G401 (cell line): ENCODE data around the gene PDGFD. TPM values are rescaled to one million over a fixed set of nuclear protein-coding genes. Genes with fewer than 3 reads are reported as not detected.

Experiments
- DNase-seq: peaks from one replicate; pipeline ENCODE4 v3.0.0-alpha.2; 2015; ENCODE audit warnings: low spot score
- in situ Hi-C: cut with HindIII; loops from 2 replicates; pipeline ENCODE4 v1.10.0; 2016; ENCODE audit warnings: low sequenced_read_pairs, mixed read lengths
- total RNA-seq: library from RNA; depleted of rRNA; stranded (reverse); fragments of >200 nt; shearing (Covaris generic); gene quantifications from 2 replicates; pipeline ENCODE4 v1.2.3, GENCODE V29; 2014

The PDGFD gene
- total RNA-seq, 1 experiment from 2014 or later, result 8.8 TPM

DNA sequence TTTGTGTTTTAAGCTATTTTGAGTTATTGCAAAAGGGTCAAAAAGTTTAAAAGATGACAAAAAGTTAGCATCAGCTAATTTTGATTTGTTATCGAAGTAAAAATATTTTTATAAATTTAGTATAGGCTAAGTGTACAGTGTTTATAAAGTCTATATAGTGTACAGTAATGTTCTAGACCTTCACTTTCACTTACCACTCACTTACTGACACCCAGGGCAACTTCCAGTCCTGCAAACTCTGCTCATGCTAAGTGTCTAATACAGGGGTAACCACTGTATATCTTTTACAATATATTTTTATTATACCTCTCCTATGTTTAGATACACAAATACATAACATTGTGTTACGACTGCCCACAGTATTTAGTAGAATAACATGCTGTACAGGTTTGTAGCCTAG lies 59.7 kb downstream of the PDGFD start:
- in situ Hi-C loops, result no loop called here
- no peak for DNase-seq

DNA sequence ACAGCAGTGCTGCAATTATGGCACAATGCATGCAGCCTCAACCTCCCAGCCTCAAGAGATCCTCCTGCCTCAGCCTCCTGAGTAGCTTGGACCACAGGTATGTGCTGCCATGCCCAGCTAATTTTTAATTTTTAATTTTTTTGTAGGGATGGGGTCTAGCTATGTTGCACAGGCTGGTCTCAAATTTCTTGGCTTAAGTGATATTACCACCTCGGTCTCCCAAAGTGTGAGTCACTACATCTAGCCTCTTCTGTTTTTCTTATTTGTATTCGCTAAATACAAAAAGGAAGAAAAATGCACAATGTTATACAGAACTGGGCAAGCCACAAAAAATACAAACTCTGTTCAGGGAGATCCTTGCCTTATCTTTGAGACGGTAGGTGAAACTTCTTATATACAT lies 65.4 kb downstream of the PDGFD start:
- in situ Hi-C loops, result no loop called here
- no peak for DNase-seq

DNA sequence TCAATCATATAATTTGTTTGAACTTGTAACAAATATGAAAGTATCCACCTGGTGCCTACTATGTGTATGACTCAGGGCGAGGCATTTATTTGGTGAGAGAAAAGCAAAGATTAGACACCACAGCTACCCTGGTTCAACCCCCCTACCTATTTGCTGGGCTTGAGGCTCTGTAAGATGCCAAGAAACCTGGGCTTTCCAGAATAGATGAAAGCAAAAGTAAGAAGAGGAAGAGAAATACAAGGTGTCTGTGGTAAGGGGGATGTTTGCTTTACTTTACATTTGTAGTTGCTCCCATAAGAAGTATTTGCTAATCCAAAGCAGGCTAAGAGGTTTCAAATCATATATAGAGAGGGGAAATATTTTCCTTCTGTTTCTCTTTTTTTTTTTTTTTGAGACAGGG lies 65.8 kb downstream of the PDGFD start:
- in situ Hi-C loops, result no loop called here
- no peak for DNase-seq

DNA sequence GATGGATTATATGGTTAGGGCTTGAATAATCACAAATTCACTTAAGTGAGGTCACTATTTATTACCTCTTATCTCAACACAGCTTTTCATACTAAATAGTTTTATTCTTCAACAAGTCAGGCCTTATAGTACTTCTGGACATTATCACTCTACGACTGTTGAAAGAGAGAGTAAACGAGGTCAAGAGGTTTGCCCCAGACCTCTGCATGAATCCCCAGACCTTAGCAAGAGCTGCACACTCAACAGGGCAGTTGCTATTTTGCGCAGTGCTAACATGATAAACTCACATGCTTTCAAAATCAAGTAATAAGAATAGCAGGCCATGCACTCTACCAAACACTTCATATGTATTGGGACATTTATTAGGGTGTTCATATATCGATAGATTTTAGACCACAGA lies 67.0 kb downstream of the PDGFD start:
- in situ Hi-C loops, result no loop called here
- no peak for DNase-seq

DNA sequence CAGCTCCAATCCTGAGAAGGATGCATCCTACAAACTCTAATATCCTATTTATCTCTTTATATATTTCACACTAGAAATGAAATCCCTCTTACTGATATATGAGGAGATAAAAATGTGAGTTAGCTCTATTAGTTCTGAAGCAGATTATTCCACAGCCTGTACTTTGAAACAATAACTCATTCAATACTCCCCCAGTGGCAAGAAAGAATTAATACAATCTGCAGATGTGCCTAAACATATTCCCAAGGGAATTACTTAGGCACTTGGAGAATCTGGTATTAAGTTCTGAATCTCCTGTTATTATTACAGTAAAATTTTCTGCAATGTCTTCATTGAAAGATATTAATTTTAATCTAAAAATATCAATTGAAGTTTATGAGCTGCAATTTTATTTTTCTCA lies 68.2 kb downstream of the PDGFD start:
- in situ Hi-C loops, result no loop called here
- DNase-seq, result no peak

DNA sequence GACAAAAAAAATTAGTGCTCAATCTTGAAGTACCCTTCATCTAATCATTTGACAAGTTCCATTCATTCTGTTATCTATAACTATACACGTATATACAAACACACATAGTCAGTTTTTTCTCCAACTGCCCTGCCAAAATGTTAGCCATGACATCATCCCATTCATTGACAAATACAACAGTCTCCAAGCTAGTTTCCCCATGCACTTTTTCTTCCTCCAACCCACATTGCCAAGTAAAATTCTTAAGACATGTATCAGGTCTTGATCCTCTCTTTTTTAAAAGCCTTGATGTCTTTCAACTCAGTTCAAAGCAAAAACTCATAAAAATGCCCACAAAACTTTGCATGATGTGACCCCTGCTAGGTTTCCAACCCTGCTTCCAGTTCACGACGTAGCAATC lies 69.4 kb downstream of the PDGFD start:
- in situ Hi-C loops, result no loop called here
- no peak for DNase-seq

DNA sequence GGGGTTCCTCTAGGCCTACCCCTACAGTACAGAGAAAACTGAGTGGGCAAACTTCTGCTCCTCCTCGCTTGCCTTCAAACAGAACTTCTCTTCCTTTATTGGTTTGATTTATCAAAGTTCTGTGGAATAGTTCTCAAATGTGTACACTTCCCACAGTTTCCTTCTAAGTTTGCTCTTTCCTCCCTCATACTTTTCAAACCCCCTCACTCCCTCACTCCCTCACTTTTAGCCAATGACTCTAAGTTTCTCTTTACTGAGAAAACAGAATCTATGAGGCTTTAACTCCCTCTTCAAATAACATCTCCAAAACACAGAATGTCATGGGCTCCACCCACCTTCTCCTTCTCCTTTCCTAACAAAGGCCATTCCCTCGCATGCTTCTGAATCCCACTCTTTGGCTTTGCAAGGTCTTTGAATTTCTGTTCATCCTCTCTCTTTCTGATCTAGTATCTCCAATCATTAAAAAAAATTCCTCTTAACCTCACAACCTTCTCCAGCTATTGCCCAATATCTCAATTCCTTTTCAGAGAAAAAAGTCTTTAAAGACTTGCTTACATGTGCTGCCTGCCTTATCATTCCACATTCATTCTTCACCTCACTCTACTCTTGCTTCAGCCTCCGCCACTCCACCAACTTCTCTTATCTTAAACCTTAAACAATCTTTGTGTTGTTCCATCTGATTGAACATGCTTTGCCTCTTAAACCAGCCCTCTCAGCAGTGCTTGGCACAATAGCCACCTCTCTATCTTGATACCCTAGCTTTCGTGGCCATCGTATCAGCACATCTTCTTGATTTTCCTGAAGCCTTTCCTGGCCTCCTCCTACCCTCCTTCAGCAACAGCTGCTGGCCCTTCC lies 70.3 kb downstream of the PDGFD start:
- no peak for DNase-seq
- in situ Hi-C loops, result no loop called here

DNA sequence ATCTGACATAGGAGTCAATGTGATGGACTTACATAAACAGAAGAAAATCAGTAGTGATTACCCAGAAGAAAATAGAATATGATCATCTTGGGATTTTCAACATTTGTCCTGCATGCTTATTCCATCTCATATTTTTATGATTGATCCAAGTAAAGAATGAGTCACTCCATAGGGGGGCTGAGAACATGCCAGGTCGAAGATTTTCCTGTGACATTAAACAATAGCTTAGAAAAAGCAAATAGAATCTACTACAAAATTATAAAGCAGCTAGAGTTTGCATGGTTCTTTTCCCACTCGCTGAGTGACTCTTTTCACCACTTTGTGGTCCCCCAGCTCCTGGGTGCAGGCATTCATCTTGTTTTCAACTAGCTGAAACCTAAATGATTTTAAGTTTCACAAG lies 71.2 kb downstream of the PDGFD start:
- in situ Hi-C loops, result no loop called here
- no peak for DNase-seq

DNA sequence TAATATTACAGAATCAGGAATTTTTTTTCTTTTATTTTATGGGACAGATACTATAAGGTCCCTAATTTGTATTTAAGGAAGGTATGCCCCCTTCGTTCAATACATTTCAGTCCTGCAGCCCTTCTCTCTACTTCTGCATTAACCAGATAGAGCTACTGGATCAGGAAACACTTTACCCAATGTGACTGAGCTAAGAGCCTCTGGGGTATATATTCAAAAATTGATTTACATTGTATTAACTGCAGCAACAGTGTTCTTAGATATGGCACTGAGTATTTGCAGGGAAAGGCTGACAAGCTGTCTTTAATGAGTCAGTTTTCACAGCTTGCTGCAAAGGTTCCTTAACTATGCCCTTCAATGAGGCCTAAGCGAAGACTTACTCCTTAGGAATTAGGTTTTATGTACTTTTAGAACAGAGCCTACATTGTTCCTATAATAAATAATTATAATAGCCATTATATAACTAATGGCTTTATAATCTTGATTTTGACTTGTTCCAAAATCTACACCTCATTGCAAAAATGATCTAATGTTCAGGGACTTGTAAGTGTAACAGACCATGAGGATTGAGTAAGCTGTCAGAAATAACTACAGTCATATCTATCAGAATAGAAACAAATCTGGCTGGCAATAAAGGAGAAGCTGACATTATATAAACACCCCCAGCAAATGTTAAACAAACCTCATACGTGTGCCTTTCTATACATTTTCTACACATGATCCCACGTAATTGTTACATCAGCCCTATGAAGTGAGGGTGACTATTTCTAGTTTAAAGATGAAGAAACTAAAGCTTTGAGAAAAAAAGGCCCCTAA lies 72.5 kb downstream of the PDGFD start:
- peak; percentile 11 for DNase-seq
- in situ Hi-C loops, result no loop called here

DNA sequence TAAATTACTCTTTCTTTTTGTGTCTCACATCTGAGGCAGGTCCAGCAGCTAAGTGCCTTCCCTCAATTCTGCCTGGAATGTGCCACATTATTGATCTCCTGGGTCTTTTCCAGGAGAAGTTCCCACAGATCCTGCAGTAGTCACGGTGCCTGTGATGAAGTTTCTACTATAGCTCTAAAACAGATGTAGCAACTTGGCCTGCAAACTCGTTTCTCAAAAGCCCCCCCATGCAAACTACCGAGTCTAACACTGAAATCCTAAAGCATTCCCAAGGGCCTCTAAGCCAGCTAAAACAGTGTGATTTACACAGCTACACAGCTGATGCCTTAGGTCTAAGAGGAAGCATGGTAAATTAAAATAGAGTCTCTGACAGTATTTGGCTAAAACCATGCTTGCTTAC lies 73.2 kb downstream of the PDGFD start:
- in situ Hi-C loops, result no loop called here
- no peak for DNase-seq

DNA sequence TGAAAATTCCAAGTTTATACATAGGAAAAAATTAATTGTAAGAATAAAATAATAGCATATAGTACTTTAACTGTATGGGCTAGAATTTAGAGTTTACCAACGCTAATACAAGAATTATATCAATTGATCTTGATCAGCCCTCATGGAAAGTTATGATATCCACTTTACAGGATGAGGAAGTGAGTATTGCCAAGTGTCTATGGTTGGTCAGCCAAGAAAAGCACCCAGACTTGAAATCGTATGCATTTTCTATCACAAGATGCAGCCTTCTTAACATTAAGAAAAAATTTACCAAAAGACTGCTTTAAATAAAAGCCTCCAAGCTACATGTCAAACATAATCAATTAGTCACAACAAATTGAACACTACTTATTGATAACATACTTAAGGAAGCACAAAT lies 74.5 kb downstream of the PDGFD start:
- in situ Hi-C loops, result no loop called here
- no peak for DNase-seq

DNA sequence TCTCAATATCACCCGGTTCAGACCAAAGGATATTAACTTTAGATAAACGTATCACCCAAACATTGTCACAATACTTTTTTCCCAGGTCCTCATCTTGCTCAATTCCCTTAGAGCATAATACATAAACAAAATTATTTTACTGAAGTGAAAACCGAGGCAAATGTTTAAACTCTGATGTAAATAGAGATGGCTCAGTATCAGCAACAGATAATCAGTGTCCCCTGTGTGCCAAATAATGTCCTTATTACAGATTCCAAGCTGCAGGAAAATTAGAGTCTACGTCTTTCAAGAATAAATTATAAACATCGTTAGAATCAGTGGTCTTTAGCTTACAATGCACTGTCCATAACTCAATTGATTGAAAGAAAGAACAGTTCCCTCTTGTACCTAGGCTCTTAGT lies 77.3 kb downstream of the PDGFD start:
- no peak for DNase-seq
- in situ Hi-C loops, result no loop called here

DNA sequence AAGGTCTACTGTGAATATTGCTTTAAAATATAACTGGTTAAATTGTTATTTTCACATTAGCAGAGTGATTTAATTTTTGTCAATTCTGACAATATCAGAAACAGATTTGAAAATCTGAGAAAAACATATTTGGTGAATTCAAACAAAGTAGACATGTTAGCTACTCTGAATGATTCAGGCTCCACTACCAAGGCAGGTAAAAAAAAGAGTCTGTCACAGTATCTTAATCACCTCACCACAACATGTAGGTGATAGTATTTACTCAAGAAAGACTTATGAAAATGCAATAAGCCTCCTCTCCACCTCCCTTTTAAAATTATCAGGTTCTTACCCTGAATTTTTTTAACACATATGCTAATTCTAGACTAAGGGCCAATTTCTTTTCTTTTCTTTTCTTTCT lies 85.0 kb downstream of the PDGFD start:
- DNase-seq, result no peak
- in situ Hi-C loops, result no loop called here

DNA sequence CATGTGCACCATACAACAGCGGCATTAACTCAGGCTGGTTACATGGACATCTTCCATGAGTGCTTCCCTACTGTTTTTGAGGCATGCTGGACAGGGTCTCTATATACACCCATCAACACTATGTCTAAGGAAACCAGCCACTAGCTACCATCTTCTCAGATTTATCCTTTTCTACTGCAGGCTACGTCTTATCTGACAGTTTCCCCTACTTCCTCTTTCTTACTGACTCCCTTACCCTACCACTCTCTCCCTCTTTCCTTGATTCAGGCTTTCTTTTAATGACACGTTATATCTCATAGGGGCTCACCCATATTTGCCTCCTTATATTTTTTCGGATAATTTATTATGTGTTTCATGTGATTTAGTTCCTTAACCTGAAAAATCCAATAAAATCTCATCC lies 85.7 kb downstream of the PDGFD start:
- DNase-seq, result no peak
- in situ Hi-C loops, result no loop called here

DNA sequence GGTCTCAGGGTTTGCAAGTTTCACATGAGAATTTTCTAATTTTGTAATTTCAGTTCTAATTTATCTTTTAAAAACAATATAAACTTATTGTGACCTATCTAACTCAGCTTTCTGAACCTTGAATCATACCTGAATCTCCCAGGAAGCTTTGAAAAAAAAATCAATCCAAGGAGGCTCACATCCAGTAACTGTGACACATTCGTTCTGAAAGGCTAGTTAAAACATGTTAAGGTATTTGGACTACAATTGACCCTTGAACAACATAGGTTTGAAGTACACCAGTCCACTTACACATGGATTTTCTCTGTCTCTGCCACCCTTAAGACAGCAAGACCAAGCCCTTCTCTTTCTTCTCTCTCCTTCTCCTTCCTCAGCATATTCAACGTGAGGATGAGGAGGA lies 87.5 kb downstream of the PDGFD start:
- no peak for DNase-seq
- in situ Hi-C loops, result no loop called here

DNA sequence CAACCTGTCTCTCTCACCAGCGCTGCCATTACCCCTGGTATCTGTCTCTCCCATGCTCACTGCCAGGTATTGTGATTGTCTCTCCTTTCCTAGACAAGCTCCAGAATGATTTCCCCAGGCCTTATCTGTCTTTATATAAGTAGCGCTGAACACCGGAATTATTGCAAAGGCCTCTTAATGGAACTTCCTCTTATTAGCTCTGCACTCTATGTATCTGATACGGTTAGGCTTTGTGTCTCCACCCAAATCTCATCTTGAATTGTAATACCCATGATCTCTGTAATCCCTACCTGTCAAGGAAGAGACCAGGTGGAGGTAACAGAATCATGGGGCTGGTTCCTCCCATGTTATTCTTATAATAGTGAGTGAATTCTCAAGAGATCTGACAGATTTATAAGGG lies 88.2 kb downstream of the PDGFD start:
- in situ Hi-C loops, result no loop called here
- DNase-seq, result no peak

DNA sequence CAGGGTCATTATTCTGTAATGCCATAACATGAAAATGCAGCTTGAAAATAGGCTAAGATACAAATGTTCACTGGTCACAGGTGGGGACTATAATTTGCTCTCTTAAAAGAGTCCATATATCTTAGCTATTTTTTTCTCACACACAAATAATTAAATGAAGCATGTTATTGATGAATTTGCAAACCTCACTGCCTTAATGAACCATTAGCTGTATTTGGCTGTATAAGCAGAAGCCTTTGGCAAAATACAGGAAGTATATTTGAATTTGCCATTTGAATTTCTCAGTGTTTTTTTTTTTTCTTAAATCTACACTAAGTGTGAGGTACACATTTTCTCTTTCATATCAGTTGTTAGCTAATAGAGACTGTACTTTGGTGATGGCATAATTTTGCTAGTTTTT lies 88.9 kb downstream of the PDGFD start:
- in situ Hi-C loops, result no loop called here
- DNase-seq, result no peak

DNA sequence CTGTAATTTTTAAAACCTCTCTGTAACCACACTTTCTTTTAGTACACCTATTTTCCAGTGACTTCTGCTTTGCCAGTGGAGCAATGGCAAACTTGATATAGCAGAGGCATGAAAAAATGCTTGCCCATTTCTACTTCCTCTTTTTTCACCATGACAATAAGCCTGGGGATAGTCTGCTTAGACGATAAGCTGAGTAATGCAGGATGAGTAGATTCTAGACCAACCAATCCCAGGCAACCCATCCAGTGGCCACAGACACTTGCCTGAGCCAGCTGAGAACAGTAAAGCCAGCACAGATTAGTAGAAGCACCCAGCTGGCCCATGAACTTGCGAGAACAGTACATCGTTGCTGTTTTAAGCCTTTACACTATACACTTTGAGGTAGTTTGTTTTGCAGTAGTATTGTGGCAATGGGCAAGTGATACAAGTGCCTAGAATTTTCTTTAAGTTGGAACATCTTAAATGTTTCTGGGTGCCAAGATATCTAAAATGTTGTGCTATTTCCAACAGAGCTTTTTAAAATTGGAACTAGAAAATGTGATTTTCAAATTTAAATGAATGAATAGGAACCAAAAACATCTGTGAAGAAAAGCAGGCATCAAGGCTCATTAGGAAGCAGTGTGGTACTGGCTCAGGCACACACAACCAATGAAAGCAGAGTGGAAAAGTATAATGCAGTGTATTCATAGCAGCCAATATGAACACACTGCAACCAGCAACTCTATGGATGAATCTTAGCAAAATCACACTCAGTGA lies 89.8 kb downstream of the PDGFD start:
- in situ Hi-C loops, result no loop called here
- no peak for DNase-seq

DNA sequence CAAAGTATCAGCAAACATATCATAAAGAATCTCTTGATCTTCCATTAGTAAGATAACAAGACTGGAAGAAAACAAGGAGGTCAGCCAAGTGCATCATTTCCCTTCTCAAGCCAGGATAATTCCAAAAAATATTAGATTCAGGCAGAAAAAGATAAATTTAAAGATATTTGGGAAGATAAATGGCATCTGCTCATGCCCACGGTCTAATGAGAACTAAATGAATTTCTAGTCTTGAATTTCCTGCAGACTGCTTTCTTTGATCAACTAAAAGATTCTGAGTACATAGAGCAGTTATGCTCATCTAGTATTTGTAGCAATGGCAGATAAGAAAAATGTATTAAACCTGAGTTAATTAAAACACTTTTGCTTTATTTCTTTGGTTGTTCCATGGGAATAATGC lies 96.4 kb downstream of the PDGFD start:
- no peak for DNase-seq
- in situ Hi-C loops, result no loop called here

DNA sequence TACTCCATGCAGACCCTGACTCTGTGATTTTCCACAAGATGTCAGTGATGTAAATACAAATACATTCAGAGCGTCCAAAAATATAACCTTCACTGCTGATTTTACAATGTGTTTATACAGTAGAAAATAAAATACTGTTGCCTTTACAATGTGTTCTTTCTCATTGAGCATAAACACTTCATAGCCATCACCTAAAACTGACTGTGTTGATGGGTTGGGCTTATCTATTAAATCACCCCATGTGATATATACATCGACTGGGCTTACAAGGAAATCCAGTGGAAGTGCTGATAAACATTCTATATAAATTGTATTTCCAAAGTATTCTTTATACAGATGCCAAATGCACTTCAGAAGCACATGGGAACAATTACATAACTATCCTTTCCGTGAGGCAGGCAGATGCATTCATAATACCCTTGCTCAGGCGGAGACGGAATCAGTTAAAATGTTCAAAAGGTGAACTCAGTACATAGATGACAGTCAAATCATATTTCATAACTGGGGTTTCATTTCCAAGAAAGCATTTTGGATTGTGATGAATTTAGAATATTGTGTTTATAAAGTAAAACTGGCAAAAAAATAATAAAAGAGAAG lies 99.8 kb downstream of the PDGFD start:
- in situ Hi-C loops, result no loop called here
- no peak for DNase-seq
